Measurements from ENCODE around the gene TMEM132C. TPM values are rescaled to one million over a fixed set of nuclear protein-coding genes. Genes with fewer than 3 reads are reported as not detected.

Gene TMEM132C
- total RNA-seq, 2 experiments from 2014 or later: not detected

DNA sequence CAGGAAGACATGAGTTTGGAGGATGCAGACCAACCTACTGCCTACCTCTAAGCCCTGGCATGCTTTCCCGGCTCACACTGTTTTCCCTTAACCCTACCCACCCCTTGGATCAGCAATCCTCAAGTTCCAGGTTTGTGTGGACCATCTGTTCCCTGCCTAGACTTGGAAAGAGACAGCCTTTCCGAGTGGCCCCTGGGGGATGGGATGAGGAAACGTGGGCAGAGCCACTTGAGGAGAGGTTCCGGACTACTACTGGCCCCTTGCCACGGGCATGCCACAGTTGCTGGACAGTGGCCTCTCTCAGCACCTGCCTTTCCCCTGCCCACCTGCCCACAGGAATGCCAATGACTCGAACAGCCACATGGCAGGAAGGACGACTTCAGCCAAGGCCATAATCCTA is 420.9 kb downstream of the TMEM132C start:
- TF ChIP-seq EZH2phosphoT487 (IDR thresholded peaks at IDR 0.05; ENCODE audit: borderline replicate concordance, low read depth, low read length): no peak
- TF ChIP-seq, protein P1, sequence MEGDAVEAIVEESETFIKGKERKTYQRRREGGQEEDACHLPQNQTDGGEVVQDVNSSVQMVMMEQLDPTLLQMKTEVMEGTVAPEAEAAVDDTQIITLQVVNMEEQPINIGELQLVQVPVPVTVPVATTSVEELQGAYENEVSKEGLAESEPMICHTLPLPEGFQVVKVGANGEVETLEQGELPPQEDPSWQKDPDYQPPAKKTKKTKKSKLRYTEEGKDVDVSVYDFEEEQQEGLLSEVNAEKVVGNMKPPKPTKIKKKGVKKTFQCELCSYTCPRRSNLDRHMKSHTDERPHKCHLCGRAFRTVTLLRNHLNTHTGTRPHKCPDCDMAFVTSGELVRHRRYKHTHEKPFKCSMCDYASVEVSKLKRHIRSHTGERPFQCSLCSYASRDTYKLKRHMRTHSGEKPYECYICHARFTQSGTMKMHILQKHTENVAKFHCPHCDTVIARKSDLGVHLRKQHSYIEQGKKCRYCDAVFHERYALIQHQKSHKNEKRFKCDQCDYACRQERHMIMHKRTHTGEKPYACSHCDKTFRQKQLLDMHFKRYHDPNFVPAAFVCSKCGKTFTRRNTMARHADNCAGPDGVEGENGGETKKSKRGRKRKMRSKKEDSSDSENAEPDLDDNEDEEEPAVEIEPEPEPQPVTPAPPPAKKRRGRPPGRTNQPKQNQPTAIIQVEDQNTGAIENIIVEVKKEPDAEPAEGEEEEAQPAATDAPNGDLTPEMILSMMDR (conservative IDR thresholded peaks at IDR 0.05; ENCODE audit: low read length): no peak
- H3K4me3 ChIP-seq (ENCODE audit: low read depth, low read length, poor library complexity, severe bottlenecking): no peak overlapping the region
- POLR2A ChIA-PET: no interaction called here
- no peaks in the 10 kb centered on the region for H3K36me3 ChIP-seq (ENCODE audit: insufficient read depth, low read length)
- H3K27ac ChIP-seq (ENCODE audit: low read depth, low read length, poor library complexity, severe bottlenecking): no peak overlapping the region
- no peak for DNase-seq (ENCODE audit: low spot score)
- no peaks in the 10 kb centered on the region for H3K9me3 ChIP-seq (ENCODE audit: low read length)
- H3K79me2 ChIP-seq (ENCODE audit: insufficient read depth, low read depth, low read length): no peaks in the 10 kb centered on the region
- no peaks in the 10 kb centered on the region for H3K9me2 ChIP-seq (ENCODE audit: insufficient read depth, low read length)
- no peaks in the 10 kb centered on the region for H3K4me1 ChIP-seq (ENCODE audit: insufficient read depth, low read length, poor library complexity, severe bottlenecking)
- no peak overlapping the region for H3K4me2 ChIP-seq (ENCODE audit: low read length)
- H4K20me1 ChIP-seq (ENCODE audit: insufficient read depth, low read length): no peaks in the 10 kb centered on the region
- BruUV-seq (replicated peaks): no TSS peak
- intact Hi-C loops (cut with micrococcal nuclease; ENCODE audit: unreplicated experiment): no loop called here
- H2AFZ ChIP-seq (ENCODE audit: low read length): no peak overlapping the region
- CTCF ChIA-PET (ENCODE audit: unreplicated experiment): no interaction called here

DNA sequence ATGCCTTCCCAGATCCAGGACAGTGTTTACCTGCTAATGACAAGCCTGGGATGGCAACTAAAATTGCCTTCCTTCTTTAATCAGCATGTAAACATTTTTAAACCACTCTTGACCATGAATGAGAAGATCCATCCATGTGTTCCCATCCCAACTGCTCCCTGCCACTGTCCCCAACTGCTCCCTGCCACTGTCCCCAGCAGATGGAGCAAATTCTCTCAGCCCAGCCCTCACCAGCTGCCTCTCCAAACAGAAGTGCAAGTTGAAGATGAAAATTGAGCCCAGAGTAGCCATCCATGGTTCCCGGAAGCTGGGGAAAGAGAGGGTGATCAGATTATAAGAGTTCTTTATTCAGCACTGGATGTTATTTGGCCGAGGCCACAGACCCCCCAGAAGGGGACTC is 423.7 kb downstream of the TMEM132C start:
- POLR2A ChIA-PET: no interaction called here
- H3K9me3 ChIP-seq (ENCODE audit: low read length): no peaks in the 10 kb centered on the region
- DNase-seq (ENCODE audit: low spot score): no peak
- H3K79me2 ChIP-seq (ENCODE audit: insufficient read depth, low read depth, low read length): no peaks in the 10 kb centered on the region
- intact Hi-C loops (cut with micrococcal nuclease; ENCODE audit: unreplicated experiment): no loop called here
- no peak overlapping the region for H3K4me3 ChIP-seq (ENCODE audit: low read depth, low read length, poor library complexity, severe bottlenecking)
- no peaks in the 10 kb centered on the region for H3K9me2 ChIP-seq (ENCODE audit: insufficient read depth, low read length)
- CTCF ChIA-PET (ENCODE audit: unreplicated experiment): no interaction called here
- no peak overlapping the region for H3K4me2 ChIP-seq (ENCODE audit: low read length)
- no peak for TF ChIP-seq EZH2phosphoT487 (IDR thresholded peaks at IDR 0.05; ENCODE audit: borderline replicate concordance, low read depth, low read length)
- TF ChIP-seq, protein P1 (conservative IDR thresholded peaks at IDR 0.05; ENCODE audit: low read length): no peak
- H3K36me3 ChIP-seq (ENCODE audit: insufficient read depth, low read length): no peaks in the 10 kb centered on the region
- H3K27ac ChIP-seq (ENCODE audit: low read depth, low read length, poor library complexity, severe bottlenecking): no peak overlapping the region
- H3K4me1 ChIP-seq (ENCODE audit: insufficient read depth, low read length, poor library complexity, severe bottlenecking): no peaks in the 10 kb centered on the region
- H2AFZ ChIP-seq (ENCODE audit: low read length): no peak overlapping the region
- H4K20me1 ChIP-seq (ENCODE audit: insufficient read depth, low read length): no peaks in the 10 kb centered on the region
- no TSS peak for BruUV-seq (replicated peaks)

DNA sequence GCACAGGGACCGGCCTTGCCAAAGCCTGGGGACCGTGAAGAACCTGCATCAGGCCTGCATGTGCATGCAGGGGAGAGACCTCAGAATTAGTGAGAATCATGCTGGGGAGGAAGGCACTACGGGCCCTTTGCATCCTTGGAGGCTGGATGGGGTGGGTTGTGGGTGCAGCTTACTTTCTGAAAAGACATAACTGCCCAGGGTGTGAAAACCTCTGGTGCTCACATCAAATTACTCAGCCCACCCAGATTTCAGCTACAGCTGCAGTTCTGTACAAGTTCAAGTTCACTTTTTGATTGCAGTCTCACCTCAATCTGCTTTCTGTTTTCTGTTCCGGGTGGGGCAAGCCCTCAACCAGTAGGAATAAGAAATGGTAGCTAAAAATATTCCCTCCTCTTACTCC is 426.1 kb downstream of the TMEM132C start:
- Histone ChIP-seq H4K20me1 (ENCODE audit: insufficient read depth, low read length) (no peaks in the 10 kb centered on the region), H3K4me1 (ENCODE audit: insufficient read depth, low read length, poor library complexity, severe bottlenecking) (no peaks in the 10 kb centered on the region), H3K79me2 (ENCODE audit: insufficient read depth, low read depth, low read length) (no peaks in the 10 kb centered on the region), H3K36me3 (ENCODE audit: insufficient read depth, low read length) (no peaks in the 10 kb centered on the region), H2AFZ (ENCODE audit: low read length) (no peak overlapping the region), H3K9me2 (ENCODE audit: insufficient read depth, low read length) (no peaks in the 10 kb centered on the region), H3K4me3 (ENCODE audit: low read depth, low read length, poor library complexity, severe bottlenecking) (no peak overlapping the region), H3K9me3 (ENCODE audit: low read length) (no peaks in the 10 kb centered on the region), H3K27ac (ENCODE audit: low read depth, low read length, poor library complexity, severe bottlenecking) (no peak overlapping the region), H3K4me2 (ENCODE audit: low read length) (no peak overlapping the region)
- DNase-seq (ENCODE audit: low spot score): no peak
- no TSS peak for BruUV-seq (replicated peaks)
- ChIA-PET CTCF (ENCODE audit: unreplicated experiment) (no interaction called here), POLR2A (no interaction called here)
- no peak for TF ChIP-seq EZH2phosphoT487 (IDR thresholded peaks at IDR 0.05; ENCODE audit: borderline replicate concordance, low read depth, low read length)
- TF ChIP-seq, protein P1 (conservative IDR thresholded peaks at IDR 0.05; ENCODE audit: low read length): no peak
- intact Hi-C loops (cut with micrococcal nuclease; ENCODE audit: unreplicated experiment): no loop called here

All from OCI-LY7 (cell line).